Keratinocyte (primary cell): ENCODE measurements around the gene PIN1. TPM values are rescaled to one million over a fixed set of nuclear protein-coding genes. Genes with fewer than 3 reads are reported as not detected.

Experiments used
- DNase-seq: peaks from one replicate; pipeline ENCODE4 v3.0.0-alpha.2; 2011; ENCODE audit warnings: low read depth, missing footprints, low spot score
- FAIRE-seq: peaks from 2 replicates; lab custom pipeline; 2011; peaks lifted over from hg19 to GRCh38; lab: Jason Lieb, UNC
- H2AFZ ChIP-seq: 2 replicates; pipeline ENCODE4 v1.6.0; 2012; ENCODE audit warnings: low read length, control low read depth, inconsistent platforms; ENCODE audit not compliant: control insufficient read depth
- H3K27ac ChIP-seq: 2 replicates; pipeline ENCODE4 v1.5.1; 2011; ENCODE audit warnings: low read length; ENCODE audit not compliant: control insufficient read depth, insufficient read depth
- H3K27me3 ChIP-seq: 3 replicates; pipeline ENCODE4 v1.6.0; 2011; ENCODE audit warnings: low read length; ENCODE audit not compliant: control insufficient read depth, insufficient read depth; ENCODE audit errors: extremely low read depth
- H3K36me3 ChIP-seq, 2 experiments: 2 replicates in 1 of 2; 3 replicates in 1 of 2; pipeline ENCODE4 v1.5.1; 2011; ENCODE audit warnings: low read length in 2 of 2, mild to moderate bottlenecking in 1 of 2; ENCODE audit not compliant: control insufficient read depth in 2 of 2, insufficient read depth in 2 of 2; ENCODE audit errors: extremely low read depth in 1 of 2
- H3K4me1 ChIP-seq: 3 replicates; pipeline ENCODE4 v1.5.1; 2011; ENCODE audit warnings: low read length; ENCODE audit not compliant: control insufficient read depth, insufficient read depth; ENCODE audit errors: extremely low read depth
- H3K4me2 ChIP-seq: 3 replicates; pipeline ENCODE4 v1.6.0; 2011; ENCODE audit warnings: low read depth, low read length; ENCODE audit not compliant: control insufficient read depth, insufficient read depth; ENCODE audit errors: extremely low read depth
- H3K4me3 ChIP-seq, 3 experiments: fragments of 200-600 bp in 1 of 3; sonication (generic) in 1 of 3; 2 replicates in 2 of 3; 3 replicates in 1 of 3; pipeline ENCODE4 v1.5.1; 2011 to 2016; ENCODE audit warnings: low read length in 3 of 3, mild to moderate bottlenecking in 3 of 3, control low read depth in 2 of 3, inconsistent platforms in 1 of 3, low read depth in 1 of 3, mixed read lengths in 1 of 3, mixed run types in 1 of 3, moderate library complexity in 1 of 3; ENCODE audit not compliant: control insufficient read depth in 2 of 3, insufficient read depth in 2 of 3; ENCODE audit errors: extremely low read depth in 1 of 3
- H3K79me2 ChIP-seq: 2 replicates; pipeline ENCODE4 v1.6.0; 2012; ENCODE audit warnings: low read length; ENCODE audit not compliant: control insufficient read depth, insufficient read depth
- H3K9ac ChIP-seq: 3 replicates; pipeline ENCODE4 v1.6.0; 2011; ENCODE audit warnings: low read length; ENCODE audit not compliant: control insufficient read depth, insufficient read depth; ENCODE audit errors: extremely low read depth
- H3K9me1 ChIP-seq: 3 replicates; pipeline ENCODE4 v1.6.0; 2011; ENCODE audit warnings: low read length; ENCODE audit not compliant: control insufficient read depth, insufficient read depth; ENCODE audit errors: extremely low read depth
- H3K9me3 ChIP-seq: 2 replicates; pipeline ENCODE4 v1.5.1; 2012; ENCODE audit warnings: low read depth, low read length; ENCODE audit not compliant: control insufficient read depth
- H4K20me1 ChIP-seq: 3 replicates; pipeline ENCODE4 v1.6.0; 2011; ENCODE audit warnings: low read length; ENCODE audit not compliant: control insufficient read depth, insufficient read depth; ENCODE audit errors: extremely low read depth
- CTCF ChIP-seq, 3 experiments: IDR thresholded peaks in 1 of 3; conservative IDR thresholded peaks in 1 of 3; optimal IDR thresholded peaks in 1 of 3; 2 replicates in 2 of 3; 3 replicates in 1 of 3; pipeline versions ENCODE3 to v1.5.1; 2011; ENCODE audit warnings: low read length in 3 of 3, mild to moderate bottlenecking in 3 of 3, moderate library complexity in 2 of 3, control low read depth in 1 of 3, inconsistent platforms in 1 of 3; ENCODE audit not compliant: insufficient read depth in 2 of 3; ENCODE audit errors: extremely low read depth in 1 of 3
- EZH2 ChIP-seq: IDR thresholded peaks from one replicate; pipeline ENCODE4 v1.6.1; 2012; ENCODE audit warnings: inconsistent platforms, mild to moderate bottlenecking, low read length, moderate library complexity
- dilution Hi-C: fragments of 300-500 bp; cut with MboI; formaldehyde crosslinking; loops from one replicate; pipeline ENCODE4 v1.7.0; 2020; ENCODE audit warnings: low sequenced_read_pairs; ENCODE audit not compliant: extremely low pct_ligation_motif_present
- polyA plus RNA-seq, 5 experiments: library from polyadenylated mRNA; depleted of rRNA in 3 of 5; stranded (reverse) in 3 of 5; stranded (forward) in 1 of 5; unstranded in 1 of 5; fragments of >200 nt; gene quantifications; 1 replicate in 1 of 5; 2 replicates in 3 of 5; 3 replicates in 1 of 5; pipeline versions ENCODE4 v1.2.1 to v1.2.3, GENCODE V29; 2011 to 2012; ENCODE audit warnings: missing spikeins in 2 of 5, low read depth in 1 of 5, low replicate concordance in 1 of 5

The PIN1 gene
- polyA plus RNA-seq, 1 donor (not counting 4 experiments of a cell fraction or from before 2014, with no cell fraction given) = 39.8 TPM

- FAIRE-seq (no peak), DNase-seq (no peak)
- Histone ChIP-seq H3K79me2 (no peaks in the 10 kb centered on the region), H2AFZ (no peak overlapping the region), H3K9me3 (no peaks in the 10 kb centered on the region), H3K27me3 (no peaks in the 10 kb centered on the region), H3K4me1 (peaks cover 13% of the 10 kb centered on the region), H3K9me1 (no peaks in the 10 kb centered on the region), H4K20me1 (no peaks in the 10 kb centered on the region), H3K27ac (no peak overlapping the region), H3K36me3 (no peaks in the 10 kb centered on the region), H3K4me2 (no peak overlapping the region), H3K9ac (no peak overlapping the region), H3K4me3 (no peak overlapping the region)
- dilution Hi-C loops = no loop called here
- TF ChIP-seq EZH2 = no peak
- TF ChIP-seq CTCF (optimal IDR thresholded peaks at IDR 0.05 in 1 of 3, IDR thresholded peaks at IDR 0.05 in 1 of 3, conservative IDR thresholded peaks at IDR 0.05 in 1 of 3; ENCODE audit: extremely low read depth in 1 of 3, insufficient read depth in 2 of 3, low read length in 3 of 3) = no peak
Observed at GRCh38 chr19:9875031-9875627, 40.0 kb downstream of the PIN1 start.

- no peak for FAIRE-seq
Observed at GRCh38 chr19:9875796-9876195, 40.7 kb downstream of the PIN1 start.

More at GRCh38 chr19:9875796-9876195, 40.7 kb downstream of the PIN1 start:
- no peak for DNase-seq
- no peak overlapping the region for H3K4me3 ChIP-seq
- no peaks in the 10 kb centered on the region for H3K9me1 ChIP-seq
- H3K36me3 ChIP-seq = no peaks in the 10 kb centered on the region
- no peak overlapping the region for H3K27ac ChIP-seq
- H3K27me3 ChIP-seq = no peaks in the 10 kb centered on the region
- no peak for TF ChIP-seq EZH2
- TF ChIP-seq CTCF (optimal IDR thresholded peaks at IDR 0.05 in 1 of 3, IDR thresholded peaks at IDR 0.05 in 1 of 3, conservative IDR thresholded peaks at IDR 0.05 in 1 of 3; ENCODE audit: extremely low read depth in 1 of 3, insufficient read depth in 2 of 3, low read length in 3 of 3) = no peak
- no peak overlapping the region for H2AFZ ChIP-seq
- H3K9me3 ChIP-seq = no peaks in the 10 kb centered on the region
- H3K79me2 ChIP-seq = no peaks in the 10 kb centered on the region
- dilution Hi-C loops = no loop called here
- H3K4me1 ChIP-seq = peaks cover 13% of the 10 kb centered on the region
- H3K4me2 ChIP-seq = no peak overlapping the region
- H4K20me1 ChIP-seq = no peaks in the 10 kb centered on the region
- no peak overlapping the region for H3K9ac ChIP-seq
